HG02571 (cell line): ENCODE results near the gene CCRL2.

ENCODE experiments used
- ATAC-seq: cut with Tn5 transposase; IDR thresholded peaks from one replicate; pipeline ENCODE4 v1.9.1; 2021; ENCODE audit warnings: mild to moderate bottlenecking, moderate library complexity; ENCODE audit not compliant: unreplicated experiment

CCRL2 gene

DNA sequence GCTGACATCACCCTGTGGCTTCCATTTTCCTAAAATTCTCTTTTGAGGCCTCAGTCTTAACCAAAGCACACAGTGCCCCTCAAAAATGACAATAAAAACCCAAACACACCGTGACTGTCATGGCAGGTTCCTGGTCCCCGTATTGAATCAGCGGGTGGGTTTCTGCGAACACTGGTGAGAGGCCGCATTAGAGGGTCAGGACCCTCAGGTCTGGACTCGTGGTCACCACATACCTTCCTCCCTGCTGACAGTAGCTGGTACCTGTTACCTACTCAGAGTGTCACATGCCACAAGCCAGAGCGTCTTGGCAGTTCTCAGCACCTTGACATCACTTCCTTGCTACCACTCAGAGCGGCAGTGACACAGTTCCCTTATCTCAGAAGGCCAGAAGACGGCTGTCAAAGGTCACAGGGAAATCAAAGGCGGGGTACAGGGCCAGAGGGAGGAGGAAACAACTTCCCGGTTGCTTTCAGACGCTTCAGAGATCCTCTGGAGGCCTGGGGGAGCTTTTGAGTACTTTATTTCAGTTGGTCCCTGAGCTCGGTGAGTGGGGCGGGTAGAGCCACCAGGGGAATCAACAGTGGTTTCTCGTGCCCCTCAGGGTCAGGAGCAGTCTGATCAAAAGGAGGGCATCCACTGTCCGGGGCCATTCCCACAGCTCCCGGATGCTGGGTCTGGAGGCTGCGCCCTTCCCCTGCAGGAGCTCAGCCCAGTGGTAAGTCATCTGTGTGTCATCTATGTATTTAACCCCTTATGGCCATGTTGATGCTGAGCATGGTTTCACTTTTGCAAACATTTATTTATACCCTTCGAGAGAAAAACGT lies at the start of gene CCRL2, which contains the start of gene CCR5AS:
Gene CCRL2 (plus strand): TSS at position 472 of the 824 bp plus-strand sequence. CDS start 821 bp downstream, outside the sequence.
Gene CCR5AS (minus strand): TSS at position 279 of the 824 bp plus-strand sequence.
- ATAC-seq = no peak

DNA sequence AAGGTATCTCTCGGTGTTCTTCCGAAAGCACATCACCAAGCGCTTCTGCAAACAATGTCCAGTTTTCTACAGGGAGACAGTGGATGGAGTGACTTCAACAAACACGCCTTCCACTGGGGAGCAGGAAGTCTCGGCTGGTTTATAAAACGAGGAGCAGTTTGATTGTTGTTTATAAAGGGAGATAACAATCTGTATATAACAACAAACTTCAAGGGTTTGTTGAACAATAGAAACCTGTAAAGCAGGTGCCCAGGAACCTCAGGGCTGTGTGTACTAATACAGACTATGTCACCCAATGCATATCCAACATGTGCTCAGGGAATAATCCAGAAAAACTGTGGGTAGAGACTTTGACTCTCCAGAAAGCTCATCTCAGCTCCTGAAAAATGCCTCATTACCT lies 48.6 kb upstream of the CCRL2 start:
- ATAC-seq = no peak

DNA sequence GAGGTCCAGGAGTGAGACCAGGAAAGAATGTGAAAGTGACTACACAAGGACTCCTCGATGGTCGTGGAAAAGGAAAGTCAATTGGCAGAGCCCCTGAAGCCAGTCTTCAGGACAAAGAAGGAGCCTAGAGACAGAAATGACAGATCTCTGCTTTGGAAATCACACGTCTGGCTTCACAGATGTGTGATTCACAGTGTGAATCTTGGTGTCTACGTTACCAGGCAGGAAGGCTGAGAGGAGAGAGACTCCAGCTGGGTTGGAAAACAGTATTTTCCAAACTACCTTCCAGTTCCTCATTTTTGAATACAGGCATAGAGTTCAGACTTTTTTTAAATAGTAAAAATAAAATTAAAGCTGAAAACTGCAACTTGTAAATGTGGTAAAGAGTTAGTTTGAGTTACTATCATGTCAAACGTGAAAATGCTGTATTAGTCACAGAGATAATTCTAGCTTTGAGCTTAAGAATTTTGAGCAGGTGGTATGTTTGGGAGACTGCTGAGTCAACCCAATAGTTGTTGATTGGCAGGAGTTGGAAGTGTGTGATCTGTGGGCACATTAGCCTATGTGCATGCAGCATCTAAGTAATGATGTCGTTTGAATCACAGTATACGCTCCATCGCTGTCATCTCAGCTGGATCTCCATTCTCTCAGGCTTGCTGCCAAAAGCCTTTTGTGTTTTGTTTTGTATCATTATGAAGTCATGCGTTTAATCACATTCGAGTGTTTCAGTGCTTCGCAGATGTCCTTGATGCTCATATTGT lies 47.1 kb upstream of the CCRL2 start:
- no peak for ATAC-seq

DNA sequence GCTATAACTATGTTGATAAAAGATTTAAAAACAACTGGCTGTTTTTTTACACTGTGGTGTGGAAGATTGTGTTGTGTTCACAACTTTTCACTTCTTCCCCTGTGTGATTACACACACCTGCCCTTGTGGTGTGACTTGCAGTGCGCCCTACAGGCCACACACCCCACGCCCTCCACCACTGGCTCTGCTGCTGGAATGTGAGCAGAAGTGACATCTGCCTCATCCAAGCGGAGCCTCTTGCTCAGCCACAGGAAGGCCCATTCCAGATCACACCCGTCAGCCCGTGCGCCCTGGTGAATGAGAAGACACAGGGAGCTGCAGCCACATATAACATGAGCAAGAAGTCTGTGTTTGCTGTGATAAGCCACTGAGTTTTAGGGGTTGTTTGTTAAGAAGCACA lies 46.2 kb upstream of the CCRL2 start:
- no peak for ATAC-seq

DNA sequence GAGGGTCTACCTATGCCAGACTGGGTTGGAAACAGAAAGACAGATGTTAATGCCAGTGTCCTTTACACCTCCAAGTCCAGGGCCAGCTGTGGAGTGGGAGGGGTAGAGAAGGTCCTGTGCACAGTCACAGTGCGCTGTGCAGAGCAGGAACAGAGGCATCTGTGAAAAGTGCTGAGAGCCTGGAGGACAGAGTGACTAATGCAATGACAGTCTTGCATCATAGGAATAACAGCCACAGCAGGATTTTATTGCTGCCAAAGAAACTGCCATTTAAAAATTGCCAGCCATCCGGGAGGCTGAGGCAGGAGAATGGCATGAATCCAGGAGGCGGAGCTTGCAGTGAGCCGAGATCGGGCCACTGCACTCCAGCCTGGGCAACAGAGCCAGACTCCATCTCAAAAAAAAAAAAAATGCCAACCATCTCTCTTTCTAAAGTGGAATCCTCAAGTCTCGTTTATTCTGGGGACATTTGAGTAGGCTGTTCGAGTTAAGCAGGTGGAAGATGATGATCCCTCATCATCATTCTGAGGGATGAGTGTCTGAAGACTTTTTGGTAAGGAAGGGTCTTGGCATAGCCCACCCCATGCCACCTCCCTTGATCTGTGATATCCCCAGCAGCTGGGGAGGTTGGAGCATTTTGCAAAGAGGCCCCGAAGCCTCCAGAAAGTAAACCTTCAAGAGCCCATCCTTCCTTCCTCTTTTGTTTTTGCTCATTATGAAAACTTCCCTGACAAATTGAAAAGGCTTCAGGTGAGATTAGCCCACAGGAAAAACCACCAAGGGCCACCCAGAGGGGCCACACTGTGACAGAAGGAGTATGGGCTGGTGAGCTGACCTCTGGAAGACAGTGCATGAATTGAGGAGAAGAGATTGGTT lies 45.4 kb upstream of the CCRL2 start:
- ATAC-seq = no peak

DNA sequence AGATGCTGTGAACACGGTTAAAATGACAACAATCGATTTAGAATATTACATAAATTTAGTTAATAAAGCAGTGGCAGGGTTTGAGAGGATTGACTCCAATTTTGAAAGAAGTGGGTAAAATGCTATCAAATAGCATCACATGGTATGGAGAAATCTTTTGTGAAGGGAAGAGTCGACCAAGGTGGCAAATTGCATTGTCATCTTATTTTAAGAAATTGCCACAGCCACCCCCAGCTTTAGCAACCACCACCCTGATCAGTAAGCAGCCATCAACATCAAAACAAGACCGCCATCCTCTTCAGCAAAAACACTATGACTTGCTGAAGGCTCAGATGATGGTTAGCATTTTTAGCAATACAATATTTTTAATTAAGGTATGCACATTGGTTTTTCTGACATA lies 42.0 kb upstream of the CCRL2 start:
- ATAC-seq = no peak

DNA sequence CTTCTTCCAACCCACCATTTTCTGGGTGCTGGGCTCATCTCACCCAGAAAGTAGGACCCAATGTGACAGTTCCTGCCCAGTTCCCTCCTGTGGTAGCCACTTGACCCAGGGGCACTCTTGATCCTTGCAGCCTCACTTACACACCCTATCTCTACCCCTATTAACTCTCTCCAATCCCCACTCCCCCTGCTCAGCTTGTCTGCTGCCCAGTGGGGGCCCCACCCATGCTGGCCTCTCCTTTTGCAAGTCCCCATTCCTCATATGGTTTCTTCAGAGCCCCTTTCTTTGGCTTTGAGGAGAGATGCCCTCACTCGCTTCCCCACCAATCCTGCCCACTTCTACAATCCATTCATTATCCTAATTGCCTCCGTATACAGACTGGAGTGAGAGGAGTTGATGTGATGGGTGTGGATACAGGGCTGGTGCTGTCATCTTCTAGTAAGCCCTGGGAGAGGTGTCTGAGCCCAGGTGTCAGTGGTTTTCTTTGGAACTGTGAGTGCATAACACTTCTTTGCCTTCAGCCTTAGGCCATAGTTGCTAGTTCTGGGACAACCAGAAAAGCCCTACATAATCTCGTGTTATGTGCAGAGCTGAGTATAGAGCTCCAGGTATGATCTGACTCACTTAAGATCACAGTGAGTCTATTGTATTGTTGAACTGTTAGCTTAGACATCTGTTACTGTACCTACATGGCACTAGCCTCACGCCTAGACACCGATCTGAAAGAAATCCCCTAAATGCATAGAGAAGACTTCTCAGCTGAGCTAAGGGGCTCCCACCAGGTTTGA lies 41.1 kb upstream of the CCRL2 start:
- ATAC-seq = no peak

GRCh38 chr3:46367811-46368210 lies 39.2 kb upstream of the CCRL2 start:
- ATAC-seq = no peak

- peak; percentile 56 for ATAC-seq
Measured at GRCh38 chr3:46368569-46368968, 38.5 kb upstream of the CCRL2 start.

- ATAC-seq = no peak
Measured at GRCh38 chr3:46369151-46369550, 37.9 kb upstream of the CCRL2 start.

DNA sequence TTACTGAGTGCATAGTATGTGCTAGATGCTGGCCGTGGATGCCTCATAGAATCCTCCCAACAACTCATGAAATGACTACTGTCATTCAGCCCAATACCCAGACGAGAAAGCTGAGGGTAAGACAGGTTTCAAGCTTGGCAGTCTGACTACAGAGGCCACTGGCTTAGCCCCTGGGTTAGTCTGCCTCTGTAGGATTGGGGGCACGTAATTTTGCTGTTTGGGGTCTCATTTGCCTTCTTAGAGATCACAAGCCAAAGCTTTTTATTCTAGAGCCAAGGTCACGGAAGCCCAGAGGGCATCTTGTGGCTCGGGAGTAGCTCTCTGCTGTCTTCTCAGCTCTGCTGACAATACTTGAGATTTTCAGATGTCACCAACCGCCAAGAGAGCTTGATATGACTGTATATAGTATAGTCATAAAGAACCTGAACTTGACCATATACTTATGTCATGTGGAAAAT lies 37.4 kb upstream of the CCRL2 start:
- peak; percentile 54 for ATAC-seq

DNA sequence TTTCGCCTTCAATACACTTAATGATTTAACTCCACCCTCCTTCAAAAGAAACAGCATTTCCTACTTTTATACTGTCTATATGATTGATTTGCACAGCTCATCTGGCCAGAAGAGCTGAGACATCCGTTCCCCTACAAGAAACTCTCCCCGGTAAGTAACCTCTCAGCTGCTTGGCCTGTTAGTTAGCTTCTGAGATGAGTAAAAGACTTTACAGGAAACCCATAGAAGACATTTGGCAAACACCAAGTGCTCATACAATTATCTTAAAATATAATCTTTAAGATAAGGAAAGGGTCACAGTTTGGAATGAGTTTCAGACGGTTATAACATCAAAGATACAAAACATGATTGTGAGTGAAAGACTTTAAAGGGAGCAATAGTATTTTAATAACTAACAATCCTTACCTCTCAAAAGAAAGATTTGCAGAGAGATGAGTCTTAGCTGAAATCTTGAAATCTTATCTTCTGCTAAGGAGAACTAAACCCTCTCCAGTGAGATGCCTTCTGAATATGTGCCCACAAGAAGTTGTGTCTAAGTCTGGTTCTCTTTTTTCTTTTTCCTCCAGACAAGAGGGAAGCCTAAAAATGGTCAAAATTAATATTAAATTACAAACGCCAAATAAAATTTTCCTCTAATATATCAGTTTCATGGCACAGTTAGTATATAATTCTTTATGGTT lies 36.1 kb upstream of the CCRL2 start, which contains the start of gene CCR5:
Gene CCR5 (plus strand): TSS at position 108 of the 680 bp plus-strand sequence. CDS start 1,957 bp downstream, outside the sequence.
- ATAC-seq = no peak

- no peak for ATAC-seq
Measured at GRCh38 chr3:46371519-46372340, 35.3 kb upstream of the CCRL2 start.

- ATAC-seq = no peak
Measured at GRCh38 chr3:46372492-46373359, 34.3 kb upstream of the CCRL2 start.

DNA sequence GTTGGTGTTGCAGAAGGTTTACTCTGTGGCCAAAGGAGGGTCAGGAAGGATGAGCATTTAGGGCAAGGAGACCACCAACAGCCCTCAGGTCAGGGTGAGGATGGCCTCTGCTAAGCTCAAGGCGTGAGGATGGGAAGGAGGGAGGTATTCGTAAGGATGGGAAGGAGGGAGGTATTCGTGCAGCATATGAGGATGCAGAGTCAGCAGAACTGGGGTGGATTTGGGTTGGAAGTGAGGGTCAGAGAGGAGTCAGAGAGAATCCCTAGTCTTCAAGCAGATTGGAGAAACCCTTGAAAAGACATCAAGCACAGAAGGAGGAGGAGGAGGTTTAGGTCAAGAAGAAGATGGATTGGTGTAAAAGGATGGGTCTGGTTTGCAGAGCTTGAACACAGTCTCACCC lies 32.3 kb upstream of the CCRL2 start:
- no peak for ATAC-seq

- ATAC-seq = no peak
Measured at GRCh38 chr3:46375218-46375617, 31.8 kb upstream of the CCRL2 start.

DNA sequence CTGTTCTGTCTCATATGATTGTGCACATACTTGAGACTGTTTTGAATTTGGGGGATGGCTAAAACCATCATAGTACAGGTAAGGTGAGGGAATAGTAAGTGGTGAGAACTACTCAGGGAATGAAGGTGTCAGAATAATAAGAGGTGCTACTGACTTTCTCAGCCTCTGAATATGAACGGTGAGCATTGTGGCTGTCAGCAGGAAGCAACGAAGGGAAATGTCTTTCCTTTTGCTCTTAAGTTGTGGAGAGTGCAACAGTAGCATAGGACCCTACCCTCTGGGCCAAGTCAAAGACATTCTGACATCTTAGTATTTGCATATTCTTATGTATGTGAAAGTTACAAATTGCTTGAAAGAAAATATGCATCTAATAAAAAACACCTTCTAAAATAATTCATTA lies 31.2 kb upstream of the CCRL2 start:
- no peak for ATAC-seq
